Measurements from ENCODE around the gene DSN1.

The DSN1 gene

GRCh38 chr20:36752582-36752981 lies 21.0 kb downstream of the DSN1 start:
- DNase-seq, result no peak

- peak; percentile 94 for DNase-seq
These were observed 27.5 kb downstream of the DSN1 start, which contains the start of gene NDRG3 for GRCh38 chr20:36745927-36746659. Gene NDRG3 (minus strand): TSS chr20:36746090. CDS start chr20:36721735, 24,355 bp downstream.

- no peak for DNase-seq
These were observed 28.2 kb downstream of the DSN1 start for GRCh38 chr20:36745234-36745926.

- no peak for DNase-seq
These were observed 28.8 kb downstream of the DSN1 start for GRCh38 chr20:36744764-36745191.

GRCh38 chr20:36744243-36744642 lies 29.3 kb downstream of the DSN1 start:
- DNase-seq, result no peak

- DNase-seq, result no peak
These were observed 31.0 kb downstream of the DSN1 start for GRCh38 chr20:36742558-36742957.

GRCh38 chr20:36741072-36741471 lies 32.5 kb downstream of the DSN1 start:
- no peak for DNase-seq

GRCh38 chr20:36737183-36737499 lies 36.4 kb downstream of the DSN1 start:
- no peak for DNase-seq

- no peak for DNase-seq
These were observed 36.9 kb downstream of the DSN1 start for GRCh38 chr20:36736451-36737182.

- no peak for DNase-seq
These were observed 41.1 kb downstream of the DSN1 start for GRCh38 chr20:36732456-36732855.

- peak; percentile 11 for DNase-seq
These were observed 44.6 kb downstream of the DSN1 start for GRCh38 chr20:36728986-36729385.

GRCh38 chr20:36726168-36726567 lies 47.4 kb downstream of the DSN1 start:
- DNase-seq, result no peak

- peak; percentile 58 for DNase-seq
These were observed 53.1 kb downstream of the DSN1 start for GRCh38 chr20:36720510-36720909.

GRCh38 chr20:36717657-36718056 lies 55.9 kb downstream of the DSN1 start:
- DNase-seq, result no peak

- DNase-seq, result no peak
These were observed 56.5 kb downstream of the DSN1 start for GRCh38 chr20:36717021-36717420.

- DNase-seq, result no peak
These were observed 60.8 kb downstream of the DSN1 start for GRCh38 chr20:36712775-36713174.

- DNase-seq, result no peak
These were observed 64.4 kb downstream of the DSN1 start for GRCh38 chr20:36709126-36709525.

GRCh38 chr20:36703530-36703929 lies 70.0 kb downstream of the DSN1 start:
- DNase-seq, result no peak
